ENCODE measurements around the gene LENG8.

GRCh38 chr19:54464044-54464629 lies 15.1 kb downstream of the LENG8 start:
- TF ChIP-seq E2F8 (IDR thresholded peaks at IDR 0.05; ENCODE audit: low read depth, partially characterized antibody) (no peak), ELK1 (IDR thresholded peaks at IDR 0.05; ENCODE audit: low read depth, low read length) (peak; percentile 56; the same call in 1 of the 2 replicates), MTA2 (IDR thresholded peaks at IDR 0.05; ENCODE audit: low read depth) (no peak), TAF1 (IDR thresholded peaks at IDR 0.05; ENCODE audit: borderline replicate concordance, low read depth, low read length) (no peak), POLR2A (IDR thresholded peaks at IDR 0.05; ENCODE audit: low read depth, low read length) (no peak), NFYA (IDR thresholded peaks at IDR 0.05; ENCODE audit: borderline replicate concordance, low read depth, low read length) (no peak), CHD2 (IDR thresholded peaks at IDR 0.05; ENCODE audit: borderline replicate concordance, low read depth, low read length) (no peak), SKIL (IDR thresholded peaks at IDR 0.05; ENCODE audit: low read depth, poor library complexity, severe bottlenecking) (no peak), CTCF (IDR thresholded peaks at IDR 0.05 in 2 of 3, conservative IDR thresholded peaks at IDR 0.05 in 1 of 3; ENCODE audit: control insufficient read depth in 2 of 3, extremely low read depth in 1 of 3, insufficient read depth in 1 of 3, low read depth in 3 of 3, low read length in 3 of 3) (no peak)

All from GM12878 (cell line).